HG02588 (cell line): ENCODE results near the gene ITGAD.

ENCODE experiments used
- ATAC-seq: cut with Tn5 transposase; IDR thresholded peaks from one replicate; pipeline ENCODE4 v1.9.1; 2021; ENCODE audit warnings: mild to moderate bottlenecking, moderate library complexity; ENCODE audit not compliant: unreplicated experiment

Gene ITGAD

DNA sequence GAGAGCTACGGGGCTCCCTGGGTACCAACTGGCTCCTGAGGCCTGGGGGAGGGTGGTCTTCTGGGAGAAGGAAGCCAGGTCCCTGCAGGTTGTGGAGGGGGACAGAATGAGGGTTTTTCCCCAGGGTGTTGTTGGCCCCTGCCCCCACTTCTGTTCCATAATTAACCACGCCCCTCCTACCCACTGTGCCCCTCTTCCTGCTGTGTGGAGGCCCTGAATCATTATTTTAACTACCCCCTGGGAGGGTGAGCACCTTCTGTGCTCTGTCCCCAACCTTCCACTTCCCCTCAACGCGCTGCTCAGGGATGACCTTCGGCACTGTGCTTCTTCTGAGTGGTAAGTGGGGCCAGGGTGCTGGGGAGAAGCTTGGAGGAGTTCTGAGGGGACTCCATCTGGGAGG is at the start of gene ITGAD:
TSS of gene ITGAD (plus strand) at position 280 of the 400 bp plus-strand sequence. CDS start at position 306, 26 bp downstream.
- no peak for ATAC-seq

DNA sequence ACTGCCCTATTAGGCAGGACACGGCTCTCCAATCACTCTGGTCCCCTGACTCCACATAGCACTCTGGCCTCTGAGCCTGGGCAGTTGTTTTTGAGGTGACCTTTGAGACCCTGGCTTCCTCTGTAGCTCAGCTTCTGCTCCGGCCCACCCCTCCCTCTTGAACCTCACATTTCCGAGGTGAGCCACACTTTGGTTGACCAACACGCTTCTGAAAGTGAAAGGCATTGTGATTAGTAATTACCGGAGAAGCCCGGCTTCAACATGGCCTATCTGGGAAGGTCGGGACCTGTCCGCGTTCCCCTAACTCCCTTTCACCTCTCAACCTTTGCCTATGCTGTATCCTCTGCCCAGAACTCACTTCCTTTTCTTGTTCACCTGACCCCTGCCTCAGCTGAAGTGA is 48.4 kb upstream of the ITGAD start:
- no peak for ATAC-seq

DNA sequence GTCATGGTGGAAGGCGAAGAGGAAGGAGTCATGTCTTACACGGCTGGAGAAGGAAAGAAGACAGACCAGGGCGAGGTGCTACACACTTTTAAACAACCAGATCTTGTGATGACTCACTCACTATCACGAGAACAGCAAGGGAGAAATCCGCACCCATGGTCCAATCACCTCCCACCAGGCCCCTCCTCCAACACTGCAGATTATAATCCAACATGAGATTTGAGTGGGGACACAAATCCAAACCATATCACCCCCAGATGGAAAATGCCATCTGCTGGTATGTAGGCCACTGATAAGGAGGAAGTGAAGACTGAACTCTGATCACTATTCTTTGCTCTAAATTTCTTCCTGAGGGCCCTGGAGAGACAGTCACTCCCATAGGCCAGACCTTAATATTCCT is 45.7 kb upstream of the ITGAD start:
- no peak for ATAC-seq

DNA sequence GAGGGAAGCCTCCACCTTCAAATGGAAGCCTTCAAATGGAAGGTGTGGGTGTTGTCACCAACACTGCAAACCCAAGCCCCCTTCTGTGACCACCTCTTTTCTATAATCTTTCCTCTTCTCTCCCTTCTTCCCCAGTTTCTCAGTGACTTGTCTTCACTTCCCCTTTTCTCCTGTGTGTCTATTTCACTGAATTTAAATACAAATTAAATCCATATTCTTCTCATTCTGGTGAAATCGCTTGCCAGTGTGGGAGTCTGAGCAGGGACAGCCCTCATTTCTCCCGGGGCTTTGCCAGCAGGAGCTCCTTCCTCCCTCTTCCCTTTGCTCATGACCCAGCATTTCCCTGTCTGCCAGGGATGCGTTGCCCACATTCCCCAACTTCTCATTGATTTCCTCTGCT is 44.6 kb upstream of the ITGAD start:
- no peak for ATAC-seq

DNA sequence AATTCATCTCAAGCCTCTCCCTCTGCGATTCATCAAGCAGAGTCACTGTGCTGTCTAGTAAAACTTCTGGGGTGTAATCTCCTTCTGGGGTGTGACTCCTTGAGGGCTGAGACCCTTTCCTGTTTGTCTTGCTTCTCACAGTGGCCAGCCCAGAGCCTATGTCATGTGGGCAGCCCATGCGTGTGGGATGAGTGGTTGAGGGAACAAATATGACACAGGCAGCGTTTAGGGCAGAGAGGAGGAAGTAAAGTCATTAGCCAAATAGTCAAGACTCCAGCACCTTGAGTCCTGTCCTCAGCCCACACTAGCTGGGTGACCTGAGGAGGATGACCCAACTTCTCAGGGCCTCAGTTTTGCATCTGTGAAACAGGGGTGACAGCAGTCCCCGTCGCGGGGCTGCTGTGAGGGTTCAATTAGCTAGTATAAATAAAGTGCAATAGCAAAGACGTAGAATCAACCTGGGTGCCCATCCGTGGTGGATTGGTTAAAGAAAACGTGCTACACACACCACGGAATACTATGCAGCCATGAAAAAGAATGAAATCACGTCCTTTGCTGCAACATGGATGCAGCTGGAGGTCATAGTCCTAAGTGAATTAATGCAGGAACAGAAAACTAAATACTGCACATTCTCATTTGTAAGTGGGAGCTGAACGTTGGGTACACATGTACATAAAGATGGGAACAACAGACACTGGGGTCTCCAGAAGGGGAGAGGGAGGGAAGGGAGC is 42.7 kb upstream of the ITGAD start:
- no peak for ATAC-seq

DNA sequence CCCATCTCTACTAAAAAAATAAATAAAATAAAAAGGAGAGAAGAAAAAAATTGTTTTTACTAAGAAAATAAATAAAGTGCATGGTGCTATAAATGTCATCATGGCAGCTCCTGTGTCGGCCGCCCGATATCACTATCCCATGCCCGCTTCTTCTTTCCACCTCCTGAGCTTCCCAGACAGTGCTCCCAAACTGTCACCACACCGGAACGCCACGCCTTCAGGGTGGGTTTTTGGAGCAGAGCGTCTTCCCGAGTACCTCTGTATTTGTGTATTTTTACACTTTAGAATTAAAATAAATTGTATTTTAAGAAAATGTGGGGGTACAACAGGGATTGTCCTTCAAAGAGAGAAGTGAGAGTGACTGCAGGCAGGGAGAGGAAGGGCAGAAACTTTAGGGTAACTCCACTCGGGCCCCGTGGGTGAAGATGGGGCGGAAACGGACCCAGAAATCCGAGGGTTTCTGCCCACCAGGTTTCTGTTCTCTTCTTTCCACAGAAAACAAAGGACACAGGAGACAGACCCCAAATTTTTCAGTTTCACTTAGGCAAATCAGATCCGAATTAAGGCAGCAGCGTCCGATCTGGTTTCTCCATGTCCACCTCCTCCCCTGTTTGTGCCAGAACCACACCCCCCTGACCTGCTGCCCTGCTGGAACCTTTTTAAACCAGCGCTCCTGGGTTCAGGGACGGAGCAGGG is 41.7 kb upstream of the ITGAD start:
- no peak for ATAC-seq

DNA sequence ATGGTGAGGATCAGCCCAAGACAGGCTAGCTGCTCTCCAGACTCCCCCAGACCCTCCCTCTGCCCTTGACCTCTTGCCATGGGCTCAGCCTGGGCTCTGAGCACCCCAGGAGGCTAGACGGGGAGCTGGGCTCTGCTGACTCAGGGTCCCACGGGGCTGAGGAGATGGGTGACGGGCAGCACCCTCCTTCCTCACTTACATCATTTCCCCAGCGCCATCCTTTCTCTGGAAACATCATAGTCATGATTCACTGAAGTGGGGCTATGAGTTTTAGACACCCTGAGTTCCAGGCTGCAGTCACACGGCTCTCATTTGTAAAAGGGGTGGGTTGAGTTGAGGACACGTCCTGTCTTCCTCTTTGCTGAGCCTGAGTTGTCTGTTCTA is 41.2 kb upstream of the ITGAD start:
- ATAC-seq = no peak

DNA sequence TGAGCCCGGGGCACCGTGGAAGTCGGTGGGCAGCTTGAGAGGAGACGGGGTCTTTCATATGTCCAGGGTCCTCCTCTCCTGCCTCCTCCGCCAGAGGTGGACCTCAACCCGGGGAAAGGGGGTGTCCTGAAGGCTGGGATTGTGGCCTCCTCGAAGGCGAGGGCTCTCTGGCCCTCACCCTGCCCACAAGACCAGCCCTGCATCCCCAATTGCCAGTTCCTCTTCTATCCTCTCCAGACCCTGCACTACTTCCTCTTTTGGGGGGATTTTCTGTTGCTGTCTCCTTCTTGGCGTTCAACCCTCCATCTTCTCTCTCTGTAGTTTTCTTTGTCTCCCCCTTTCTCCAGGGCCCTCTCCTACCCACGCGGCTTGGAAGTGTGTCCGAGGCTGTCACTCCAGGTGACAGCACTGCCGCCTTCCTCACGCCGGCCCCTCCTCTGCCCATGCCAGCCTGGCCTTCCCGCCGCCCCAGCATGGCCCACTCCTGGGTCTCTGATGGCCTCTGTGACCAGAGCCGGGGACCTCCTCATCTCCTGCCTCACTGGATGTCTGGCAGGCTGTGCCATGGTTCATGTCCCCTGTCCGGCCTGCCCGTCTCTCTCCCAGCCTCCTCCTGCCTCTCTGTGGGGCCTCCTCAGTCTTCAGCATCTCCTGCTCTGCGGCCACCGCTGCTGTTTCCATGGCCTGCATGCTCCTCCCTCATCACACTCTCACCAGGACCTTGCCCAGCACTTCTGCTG is 40.6 kb upstream of the ITGAD start:
- ATAC-seq = no peak

DNA sequence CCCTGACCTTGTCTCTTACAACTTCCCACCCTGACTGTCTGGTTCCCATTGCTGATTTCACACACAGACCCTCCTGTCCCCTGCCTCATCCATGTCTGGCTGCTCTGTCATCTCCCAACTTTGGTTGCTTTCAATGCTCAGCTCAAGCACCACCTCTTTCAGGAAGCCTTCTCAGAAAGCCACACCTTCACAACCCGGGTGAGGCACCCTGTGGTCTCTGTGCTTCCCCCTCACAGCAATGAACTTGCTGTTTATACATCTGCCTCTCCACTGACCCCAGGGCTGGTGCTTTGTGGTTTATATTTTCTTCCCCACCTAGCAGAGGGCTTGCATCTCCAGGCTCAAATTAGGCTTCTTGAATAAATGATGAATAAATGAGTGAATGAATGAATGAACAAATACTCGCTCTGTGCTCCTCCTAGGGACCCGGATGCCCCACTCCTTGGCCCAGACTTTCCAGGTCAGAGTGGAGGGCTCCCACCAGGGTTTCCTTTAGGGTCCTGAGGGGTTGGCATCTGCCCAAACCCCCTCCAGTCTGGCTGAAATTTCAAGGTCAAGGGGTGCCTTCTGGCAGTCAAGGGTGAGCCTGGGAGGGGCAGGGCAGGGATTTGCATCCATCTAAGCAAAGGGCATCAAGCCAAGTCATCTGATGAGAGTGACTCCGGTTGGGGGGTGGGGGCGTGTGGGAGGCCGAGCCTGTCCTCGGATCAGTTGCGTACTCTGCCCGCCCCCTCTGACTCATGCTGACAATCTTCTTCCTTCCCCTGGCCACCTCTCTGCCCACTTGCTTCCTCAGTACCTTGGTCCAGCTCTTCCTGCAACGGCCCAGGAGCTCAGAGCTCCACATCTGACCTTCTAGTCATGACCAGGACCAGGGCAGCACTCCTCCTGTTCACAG is 38.5 kb upstream of the ITGAD start, which contains the start of gene ITGAX:
TSS of gene ITGAX (plus strand) at position 783 of the 898 bp plus-strand sequence. CDS start at position 862, 79 bp downstream.
- peak; percentile 65 for ATAC-seq

DNA sequence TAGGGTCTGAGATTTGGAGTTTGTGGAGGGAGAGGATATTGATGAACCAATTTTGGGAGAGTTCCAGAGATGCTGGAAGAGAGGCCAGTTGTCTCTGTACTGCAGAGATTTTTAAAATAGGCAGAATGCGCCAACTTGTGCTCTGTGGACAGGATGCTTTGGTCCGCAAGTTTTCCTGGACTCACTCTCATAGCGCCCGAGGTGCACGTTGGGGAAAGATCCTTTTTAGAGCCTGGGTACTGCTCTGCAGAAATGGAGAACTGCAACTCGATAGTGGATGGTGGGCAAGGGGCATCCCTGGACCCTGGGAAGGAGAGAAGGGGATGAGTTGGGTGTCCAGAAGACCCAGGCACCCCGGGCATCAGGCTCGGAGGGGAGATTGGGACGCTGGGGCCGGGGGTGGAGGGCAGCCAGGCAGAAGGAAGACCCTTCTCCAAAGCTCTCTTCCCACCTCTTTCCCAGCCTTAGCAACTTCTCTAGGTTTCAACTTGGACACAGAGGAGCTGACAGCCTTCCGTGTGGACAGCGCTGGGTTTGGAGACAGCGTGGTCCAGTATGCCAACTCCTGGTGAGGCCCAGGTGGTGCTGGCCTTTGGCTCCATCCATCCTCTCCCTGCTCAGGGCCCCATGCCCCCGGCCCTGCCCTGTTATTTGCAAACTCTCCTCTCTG is 37.6 kb upstream of the ITGAD start:
- no peak for ATAC-seq

DNA sequence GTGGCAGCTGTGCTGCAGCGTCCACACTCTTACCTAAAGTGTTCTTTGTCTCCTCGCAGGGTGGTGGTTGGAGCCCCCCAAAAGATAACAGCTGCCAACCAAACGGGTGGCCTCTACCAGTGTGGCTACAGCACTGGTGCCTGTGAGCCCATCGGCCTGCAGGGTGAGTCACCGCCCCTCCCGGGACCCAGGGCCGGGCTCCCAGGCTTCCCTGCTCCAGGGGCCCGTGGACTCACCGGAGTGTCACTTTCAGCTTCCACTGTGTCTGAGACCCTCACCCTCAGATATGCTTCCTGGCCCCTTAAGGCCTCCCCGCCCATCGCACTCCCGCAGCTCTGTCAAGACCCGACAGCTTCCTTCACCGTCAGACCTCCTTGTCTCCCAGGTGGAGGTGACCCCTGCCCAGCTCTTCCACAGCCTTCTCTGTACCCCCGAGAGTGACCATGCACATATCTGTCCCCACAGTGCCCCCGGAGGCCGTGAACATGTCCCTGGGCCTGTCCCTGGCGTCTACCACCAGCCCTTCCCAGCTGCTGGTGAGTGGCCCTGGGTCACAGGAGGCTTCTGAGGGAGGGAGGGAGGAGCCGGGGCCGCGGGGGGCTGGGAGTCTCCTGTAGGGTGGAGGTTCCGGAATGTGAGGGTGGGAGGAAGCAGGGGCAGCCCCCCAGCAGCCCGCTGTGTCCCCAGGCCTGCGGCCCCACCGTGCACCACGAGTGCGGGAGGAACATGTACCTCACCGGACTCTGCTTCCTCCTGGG is 36.4 kb upstream of the ITGAD start:
- no peak for ATAC-seq

DNA sequence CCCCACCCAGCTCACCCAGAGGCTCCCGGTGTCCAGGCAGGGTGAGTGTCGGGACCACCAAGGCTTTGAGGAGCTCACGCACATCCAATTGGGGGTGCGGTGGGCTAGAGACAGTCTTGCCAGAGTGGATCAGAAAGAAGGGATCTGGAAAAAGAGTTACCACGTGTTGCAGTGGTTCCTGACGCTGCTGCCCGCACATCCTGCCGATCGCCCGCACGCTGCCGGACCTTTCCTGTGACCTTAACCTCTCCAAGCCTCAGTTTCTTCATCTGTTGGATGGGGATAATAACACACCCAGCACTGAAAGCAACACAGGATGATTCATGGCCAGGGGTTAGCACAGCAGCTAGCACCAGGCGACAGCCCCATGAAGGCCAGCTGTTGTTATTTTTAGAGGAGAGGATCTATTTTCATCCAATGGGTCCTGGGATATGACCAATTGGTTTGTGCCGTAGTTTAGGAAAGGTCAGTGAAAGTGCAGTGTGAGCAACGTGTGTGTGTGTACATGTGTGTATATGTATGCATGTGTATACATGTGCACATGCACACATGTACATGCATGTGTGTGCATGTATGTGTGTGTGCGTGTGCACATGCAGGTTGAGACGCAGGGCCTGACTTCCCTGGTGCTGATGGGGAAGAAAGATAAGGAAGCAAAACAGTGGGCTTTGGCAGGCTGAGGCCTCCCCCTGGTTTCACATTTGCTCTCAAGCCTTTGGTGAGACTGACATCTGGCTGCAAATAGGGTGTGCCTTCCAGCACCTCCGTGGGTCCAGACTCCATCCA is 35.6 kb upstream of the ITGAD start:
- ATAC-seq = no peak

DNA sequence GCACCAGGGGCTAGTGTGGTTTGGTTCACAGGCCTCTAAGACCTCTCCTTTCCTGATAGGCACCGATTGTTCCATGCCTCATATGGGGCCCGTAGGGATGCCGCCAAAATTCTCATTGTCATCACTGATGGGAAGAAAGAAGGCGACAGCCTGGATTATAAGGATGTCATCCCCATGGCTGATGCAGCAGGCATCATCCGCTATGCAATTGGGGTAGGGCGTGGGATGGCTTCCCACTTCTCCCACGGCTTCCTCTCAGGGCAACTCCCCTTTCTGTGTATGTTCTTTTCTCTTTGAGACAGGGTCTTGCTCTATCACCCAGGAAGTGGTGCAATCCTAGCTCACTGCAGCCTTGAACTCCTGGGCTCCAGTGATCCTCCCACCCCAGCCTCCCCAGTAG is 32.9 kb upstream of the ITGAD start:
- ATAC-seq = no peak

DNA sequence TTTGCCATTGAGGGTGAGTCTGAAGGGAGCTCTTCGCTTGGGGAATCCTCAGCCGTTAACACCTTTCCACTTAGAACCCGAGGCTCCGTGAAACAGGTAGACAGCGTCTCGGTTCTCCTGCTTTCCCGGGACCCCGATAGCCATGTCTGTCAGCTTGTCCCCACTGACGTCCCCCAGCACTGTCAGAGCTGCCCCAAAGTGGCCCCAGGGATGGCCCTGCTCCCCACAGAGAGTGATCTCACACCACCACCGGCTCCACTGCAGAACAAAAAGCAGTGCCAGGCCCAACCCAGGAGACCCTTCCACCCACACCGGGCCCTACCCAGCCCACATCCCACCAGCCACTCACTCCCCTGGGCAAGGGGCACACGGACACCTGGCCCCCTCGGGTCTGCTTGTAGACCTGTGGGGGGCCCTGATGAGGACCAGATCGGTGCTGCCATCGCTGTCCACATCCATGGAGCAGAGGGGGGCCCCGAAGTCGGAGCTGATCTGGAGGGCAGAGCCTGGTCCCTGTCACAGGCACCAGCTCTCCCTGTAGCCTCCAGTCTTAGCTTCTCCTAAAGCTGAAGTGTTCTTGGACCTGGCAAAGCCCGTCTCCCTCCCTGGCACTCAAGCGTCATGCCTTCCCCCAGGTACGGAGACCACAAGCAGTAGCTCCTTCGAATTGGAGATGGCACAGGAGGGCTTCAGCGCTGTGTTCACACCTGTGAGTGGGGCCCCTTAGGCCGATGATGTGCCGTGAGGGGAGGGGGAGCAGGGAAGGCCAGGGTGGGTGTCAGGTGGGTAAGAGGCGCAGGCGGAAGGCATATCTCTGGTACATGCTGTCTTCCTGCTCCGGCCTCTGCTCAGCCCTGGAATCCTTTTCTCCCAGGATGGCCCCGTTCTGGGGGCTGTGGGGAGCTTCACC is 31.7 kb upstream of the ITGAD start:
- ATAC-seq = no peak

DNA sequence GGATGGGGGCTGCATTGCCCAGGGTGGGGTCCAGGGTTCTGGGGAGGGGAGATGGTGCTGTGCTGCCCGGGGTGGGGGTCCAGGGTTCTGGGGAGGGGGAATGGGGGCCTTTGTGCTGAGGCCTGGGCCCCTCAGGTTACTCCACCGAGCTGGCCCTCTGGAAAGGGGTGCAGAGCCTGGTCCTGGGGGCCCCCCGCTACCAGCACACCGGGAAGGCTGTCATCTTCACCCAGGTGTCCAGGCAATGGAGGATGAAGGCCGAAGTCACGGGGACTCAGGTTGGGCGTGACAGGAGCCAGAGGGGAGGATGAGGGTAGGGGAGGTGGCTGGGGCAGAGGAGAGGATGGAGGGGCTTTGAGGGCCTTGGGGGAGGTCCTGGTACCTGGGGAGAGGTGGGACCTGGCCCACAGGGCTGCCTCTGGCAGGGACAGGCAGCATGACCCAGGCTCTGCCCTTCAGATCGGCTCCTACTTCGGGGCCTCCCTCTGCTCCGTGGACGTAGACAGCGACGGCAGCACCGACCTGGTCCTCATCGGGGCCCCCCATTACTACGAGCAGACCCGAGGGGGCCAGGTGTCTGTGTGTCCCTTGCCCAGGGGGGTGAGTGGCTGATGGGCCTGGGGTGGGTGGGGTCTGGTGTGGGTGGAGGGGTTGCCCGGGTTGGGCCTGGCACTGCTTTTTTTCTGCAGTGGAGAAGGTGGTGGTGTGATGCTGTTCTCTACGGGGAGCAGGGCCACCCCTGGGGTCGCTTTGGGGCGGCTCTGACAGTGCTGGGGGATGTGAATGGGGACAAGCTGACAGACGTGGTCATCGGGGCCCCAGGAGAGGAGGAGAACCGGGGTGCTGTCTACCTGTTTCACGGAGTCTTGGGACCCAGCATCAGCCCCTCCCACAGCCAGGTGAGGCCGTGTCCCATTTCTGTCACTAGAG is 30.4 kb upstream of the ITGAD start:
- no peak for ATAC-seq

DNA sequence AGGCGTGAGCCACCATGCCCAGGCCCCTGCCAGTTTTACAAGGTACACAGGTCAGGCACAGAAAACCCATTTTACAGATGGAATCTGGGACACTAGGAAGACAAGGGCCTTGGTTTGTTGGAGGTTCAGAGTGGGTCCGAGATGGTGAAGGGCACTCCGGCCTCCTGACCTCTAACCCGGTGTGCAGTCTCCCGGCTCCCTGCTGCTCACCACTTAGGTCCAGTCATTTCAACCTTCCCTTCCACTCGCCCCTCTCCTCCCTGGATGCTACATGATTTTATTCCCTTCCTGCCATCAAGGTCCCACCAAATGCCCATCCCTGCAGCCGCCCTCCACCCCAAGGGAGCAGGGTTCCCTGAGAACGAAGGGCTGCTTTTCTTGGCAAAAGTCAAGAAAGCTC is 29.4 kb upstream of the ITGAD start:
- no peak for ATAC-seq

DNA sequence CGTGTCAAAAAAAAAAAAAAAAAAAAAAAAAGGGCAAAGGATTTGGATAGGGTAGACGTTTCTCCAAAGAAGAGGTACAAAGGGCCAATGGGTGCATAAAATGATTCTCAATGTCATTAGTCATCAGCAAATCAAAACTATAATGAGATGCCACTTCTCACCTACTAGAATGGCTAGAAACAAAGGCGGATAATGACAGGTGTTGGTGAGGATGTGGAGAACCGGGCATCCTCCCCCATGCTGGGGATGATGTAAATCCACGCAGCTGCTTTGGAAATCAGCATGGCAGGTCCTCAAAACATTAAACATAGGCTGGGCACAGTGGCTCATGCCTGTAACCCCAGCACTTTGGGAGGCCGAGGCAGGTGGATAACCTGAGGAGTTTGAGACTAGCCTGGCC is 28.7 kb upstream of the ITGAD start:
- ATAC-seq = no peak
